Measurements from ENCODE around the gene FOSL2. TPM values are rescaled to one million over a fixed set of nuclear protein-coding genes. Genes with fewer than 3 reads are reported as not detected.

FOSL2 gene
- total RNA-seq, 1 donor from 2014 or later = 50.2 TPM

DNA sequence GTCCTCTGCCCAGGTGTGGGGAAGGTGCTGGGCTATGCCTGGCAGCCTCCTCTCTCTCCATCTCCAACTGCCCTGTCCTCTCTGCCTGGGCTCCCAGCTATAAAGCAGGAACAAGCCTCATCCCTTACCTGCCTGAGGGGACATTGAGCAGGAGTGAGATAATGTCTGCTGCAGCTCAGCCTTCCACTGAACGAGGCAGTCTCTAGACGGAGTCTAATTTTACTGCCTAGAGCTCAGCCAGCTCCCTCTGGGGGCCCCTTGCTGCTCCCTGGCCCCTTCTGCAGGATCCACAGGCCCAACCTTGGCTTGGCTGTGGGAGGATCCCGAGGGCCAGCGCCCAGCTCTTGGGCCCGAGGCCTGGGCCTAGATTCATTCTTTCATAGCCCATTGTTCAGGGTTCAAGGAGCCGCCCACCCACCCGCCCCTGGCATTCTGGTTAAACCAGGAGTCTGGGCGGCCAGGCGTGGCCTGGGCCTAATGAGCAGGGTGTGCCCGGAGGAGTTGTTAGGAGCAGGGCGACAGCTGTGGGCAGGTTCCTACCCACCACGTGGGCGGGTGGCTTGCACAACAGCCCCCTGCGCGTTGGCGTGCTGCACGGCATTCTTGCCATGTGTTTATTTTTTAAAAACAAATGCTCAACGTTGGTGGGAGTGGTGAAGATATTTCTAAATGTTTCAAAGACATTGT lies 44.6 kb downstream of the FOSL2 start:
- TF ChIP-seq CTCF (IDR thresholded peaks at IDR 0.05; ENCODE audit: borderline replicate concordance) = no peak
- H3K9me3 ChIP-seq (replicated peaks) = peaks cover 12% of the 10 kb centered on the region
- H3K4me3 ChIP-seq = no peak overlapping the region
- no peak for DNase-seq
- no peaks in the 10 kb centered on the region for H3K36me3 ChIP-seq
- intact Hi-C loops (cut with micrococcal nuclease) = no loop called here
- no peaks in the 10 kb centered on the region for H3K27me3 ChIP-seq (ENCODE audit: low read depth)
- H3K27ac ChIP-seq (replicated peaks) = no peak overlapping the region
- peaks cover 5% of the 10 kb centered on the region for H3K4me1 ChIP-seq

DNA sequence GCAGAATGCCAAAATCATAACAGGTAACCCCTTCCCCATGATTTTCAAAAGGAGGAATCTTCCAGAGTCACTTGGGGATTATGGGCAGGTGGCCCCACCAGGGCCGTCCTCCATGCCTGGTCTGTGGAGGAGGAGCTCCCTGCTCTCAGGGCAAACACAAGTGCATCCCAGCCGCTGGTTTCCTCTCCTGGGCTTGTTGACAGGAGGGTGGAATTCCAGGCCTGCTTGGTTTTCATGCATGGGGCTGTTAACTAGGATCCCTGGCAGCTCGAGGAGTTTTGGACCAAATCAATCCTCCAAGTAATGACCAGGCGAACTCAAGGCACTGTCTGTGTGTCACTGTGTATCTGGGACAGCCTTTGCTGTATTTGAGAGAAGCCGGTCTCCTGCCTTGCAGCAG lies 45.3 kb downstream of the FOSL2 start:
- H3K9me3 ChIP-seq (replicated peaks) = peaks cover 10% of the 10 kb centered on the region
- H3K36me3 ChIP-seq = no peaks in the 10 kb centered on the region
- H3K27ac ChIP-seq (replicated peaks) = no peak overlapping the region
- TF ChIP-seq CTCF (IDR thresholded peaks at IDR 0.05; ENCODE audit: borderline replicate concordance) = no peak
- no peaks in the 10 kb centered on the region for H3K27me3 ChIP-seq (ENCODE audit: low read depth)
- intact Hi-C loops (cut with micrococcal nuclease) = no loop called here
- H3K4me1 ChIP-seq = peaks cover 5% of the 10 kb centered on the region
- no peak overlapping the region for H3K4me3 ChIP-seq
- DNase-seq = no peak

DNA sequence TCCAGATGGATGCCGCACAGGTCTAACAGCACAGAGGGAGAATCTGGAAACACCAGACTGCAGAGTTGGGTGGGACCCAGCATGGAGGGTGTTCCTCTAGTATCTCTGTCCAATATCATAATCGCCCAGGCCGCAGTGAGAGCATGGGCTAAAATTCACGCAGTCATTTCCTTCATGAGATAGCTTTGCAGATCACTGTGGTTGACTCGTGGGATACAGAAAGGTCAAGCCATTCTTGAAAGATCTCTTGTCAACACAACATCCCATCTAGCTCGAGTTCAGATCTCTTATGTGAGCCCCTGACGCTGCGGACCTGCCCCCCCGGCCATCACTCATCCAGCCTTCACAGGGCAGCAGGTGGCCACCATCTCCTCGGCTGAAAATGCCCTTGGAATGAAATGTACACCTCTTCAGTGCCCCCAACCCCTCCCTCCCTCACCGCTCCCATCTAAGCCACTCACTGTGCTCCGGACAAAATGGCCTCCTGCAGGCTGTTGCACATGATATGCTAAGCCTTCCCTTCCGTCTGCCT lies 45.9 kb downstream of the FOSL2 start:
- no peak overlapping the region for H3K27ac ChIP-seq (replicated peaks)
- H3K27me3 ChIP-seq (ENCODE audit: low read depth) = no peaks in the 10 kb centered on the region
- H3K4me1 ChIP-seq = peaks cover 5% of the 10 kb centered on the region
- intact Hi-C loops (cut with micrococcal nuclease) = no loop called here
- no peak for DNase-seq
- H3K9me3 ChIP-seq (replicated peaks) = peaks cover 3% of the 10 kb centered on the region
- H3K36me3 ChIP-seq = no peaks in the 10 kb centered on the region
- no peak for TF ChIP-seq CTCF (IDR thresholded peaks at IDR 0.05; ENCODE audit: borderline replicate concordance)
- H3K4me3 ChIP-seq = no peak overlapping the region

- TF ChIP-seq CTCF (IDR thresholded peaks at IDR 0.05; ENCODE audit: borderline replicate concordance) = no peak
- Histone ChIP-seq H3K9me3 (replicated peaks) (no peaks in the 10 kb centered on the region), H3K36me3 (no peaks in the 10 kb centered on the region), H3K4me3 (no peak overlapping the region), H3K27me3 (ENCODE audit: low read depth) (no peaks in the 10 kb centered on the region), H3K4me1 (peaks cover 5% of the 10 kb centered on the region), H3K27ac (replicated peaks) (no peak overlapping the region)
- DNase-seq = no peak
- intact Hi-C loops (cut with micrococcal nuclease) = no loop called here
Observed at GRCh38 chr2:28439127-28439526, 46.5 kb downstream of the FOSL2 start.

- Histone ChIP-seq H3K27me3 (ENCODE audit: low read depth) (no peaks in the 10 kb centered on the region), H3K27ac (replicated peaks) (no peak overlapping the region), H3K4me1 (peaks cover 5% of the 10 kb centered on the region), H3K9me3 (replicated peaks) (no peaks in the 10 kb centered on the region), H3K36me3 (no peaks in the 10 kb centered on the region), H3K4me3 (no peak overlapping the region)
- intact Hi-C loops (cut with micrococcal nuclease) = no loop called here
- TF ChIP-seq CTCF (IDR thresholded peaks at IDR 0.05; ENCODE audit: borderline replicate concordance) = no peak
- no peak for DNase-seq
Observed at GRCh38 chr2:28439763-28440162, 47.1 kb downstream of the FOSL2 start.

Measured in left ventricle myocardium inferior (tissue), 1 donor.